Liver (tissue), 3 donors: ENCODE data around the gene CAV2.

Source experiments
- FOXA1 ChIP-seq: IDR thresholded peaks from 2 replicates; pipeline ENCODE4 v1.6.1; 2016; ENCODE audit warnings: antibody characterized with exemption
- GABPA ChIP-seq, 2 donors: IDR thresholded peaks in 1 of 2; conservative IDR thresholded peaks in 1 of 2; 2 replicates each; pipeline ENCODE4 v1.6.1; 2016; ENCODE audit warnings: antibody characterized with exemption in 2 of 2, mild to moderate bottlenecking in 1 of 2, moderate library complexity in 1 of 2
- HNF4G ChIP-seq: IDR thresholded peaks from 2 replicates; pipeline ENCODE4 v1.6.1; 2016; ENCODE audit warnings: antibody characterized with exemption
- MAX ChIP-seq: IDR thresholded peaks from 2 replicates; pipeline ENCODE4 v1.6.1; 2016; ENCODE audit warnings: antibody characterized with exemption
- RAD21 ChIP-seq, 2 donors: IDR thresholded peaks; 2 replicates each; pipeline ENCODE4 v1.6.1; 2016; ENCODE audit warnings: antibody characterized with exemption in 2 of 2, mild to moderate bottlenecking in 2 of 2
- REST ChIP-seq: IDR thresholded peaks from 2 replicates; pipeline ENCODE4 v1.6.1; 2016; ENCODE audit warnings: antibody characterized with exemption, mild to moderate bottlenecking
- SP1 ChIP-seq: IDR thresholded peaks from 2 replicates; pipeline ENCODE4 v1.6.1; 2018; ENCODE audit warnings: antibody characterized with exemption, mild to moderate bottlenecking
- TAF1 ChIP-seq: conservative IDR thresholded peaks from 2 replicates; pipeline ENCODE4 v1.6.1; 2016; ENCODE audit warnings: antibody characterized with exemption, mild to moderate bottlenecking
- YY1 ChIP-seq: IDR thresholded peaks from 2 replicates; pipeline ENCODE4 v1.6.1; 2016; ENCODE audit warnings: antibody characterized with exemption, mild to moderate bottlenecking
- TF ChIP-seq, protein P1 (sequence below): fragments of 150-350 bp; IDR thresholded peaks from 2 replicates; pipeline ENCODE4 v1.5.1; 2017; ENCODE audit warnings: improper control_type of control experiment, low read depth, low read length; ENCODE audit not compliant: missing input control
- donor health status: healthy.
- donor health status: healthy.

GRCh38 chr7:116544487-116544886 is 44.9 kb downstream of the CAV2 start:
- TF ChIP-seq, protein P1, sequence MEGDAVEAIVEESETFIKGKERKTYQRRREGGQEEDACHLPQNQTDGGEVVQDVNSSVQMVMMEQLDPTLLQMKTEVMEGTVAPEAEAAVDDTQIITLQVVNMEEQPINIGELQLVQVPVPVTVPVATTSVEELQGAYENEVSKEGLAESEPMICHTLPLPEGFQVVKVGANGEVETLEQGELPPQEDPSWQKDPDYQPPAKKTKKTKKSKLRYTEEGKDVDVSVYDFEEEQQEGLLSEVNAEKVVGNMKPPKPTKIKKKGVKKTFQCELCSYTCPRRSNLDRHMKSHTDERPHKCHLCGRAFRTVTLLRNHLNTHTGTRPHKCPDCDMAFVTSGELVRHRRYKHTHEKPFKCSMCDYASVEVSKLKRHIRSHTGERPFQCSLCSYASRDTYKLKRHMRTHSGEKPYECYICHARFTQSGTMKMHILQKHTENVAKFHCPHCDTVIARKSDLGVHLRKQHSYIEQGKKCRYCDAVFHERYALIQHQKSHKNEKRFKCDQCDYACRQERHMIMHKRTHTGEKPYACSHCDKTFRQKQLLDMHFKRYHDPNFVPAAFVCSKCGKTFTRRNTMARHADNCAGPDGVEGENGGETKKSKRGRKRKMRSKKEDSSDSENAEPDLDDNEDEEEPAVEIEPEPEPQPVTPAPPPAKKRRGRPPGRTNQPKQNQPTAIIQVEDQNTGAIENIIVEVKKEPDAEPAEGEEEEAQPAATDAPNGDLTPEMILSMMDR, result no peak
- TF ChIP-seq RAD21 (IDR thresholded peaks at IDR 0.05) (no peak), REST (no peak), TAF1 (no peak), FOXA1 (no peak), HNF4G (no peak), MAX (no peak), GABPA (IDR thresholded peaks at IDR 0.05 in 1 of 2, conservative IDR thresholded peaks at IDR 0.05 in 1 of 2) (no peak), SP1 (no peak), YY1 (no peak)
